Fibroblast of lung (primary cell): ENCODE measurements around the gene RBFOX1.

ENCODE experiments used
- CTCF ChIP-seq, 2 donors: IDR thresholded peaks in 1 of 2; conservative IDR thresholded peaks in 1 of 2; 1 replicate in 1 of 2; 2 replicates in 1 of 2; pipeline ENCODE4 v1.5.1; 2011 to 2012; ENCODE audit warnings: low read length in 2 of 2, control low read depth in 1 of 2, inconsistent platforms in 1 of 2, low read depth in 1 of 2, mild to moderate bottlenecking in 1 of 2
- EZH2 ChIP-seq: IDR thresholded peaks from 2 replicates; pipeline ENCODE4 v1.5.1; 2012; ENCODE audit warnings: low read length, control low read depth, mild to moderate bottlenecking; ENCODE audit errors: missing control alignments

- TF ChIP-seq CTCF (conservative IDR thresholded peaks at IDR 0.05 in 1 of 2, IDR thresholded peaks at IDR 0.05 in 1 of 2; ENCODE audit: low read depth in 1 of 2, low read length in 2 of 2) (no peak), EZH2 (no peak)
Observed at GRCh38 chr16:7289299-7289698, 43.3 kb upstream of the RBFOX1 start.
